HG02610 (cell line): Measurements from ENCODE around the gene GAS1.

Experiments
- ATAC-seq: cut with Tn5 transposase; IDR thresholded peaks from one replicate; pipeline ENCODE4 v1.9.1; 2021; ENCODE audit warnings: mild to moderate bottlenecking, moderate library complexity; ENCODE audit not compliant: unreplicated experiment

Gene GAS1

DNA sequence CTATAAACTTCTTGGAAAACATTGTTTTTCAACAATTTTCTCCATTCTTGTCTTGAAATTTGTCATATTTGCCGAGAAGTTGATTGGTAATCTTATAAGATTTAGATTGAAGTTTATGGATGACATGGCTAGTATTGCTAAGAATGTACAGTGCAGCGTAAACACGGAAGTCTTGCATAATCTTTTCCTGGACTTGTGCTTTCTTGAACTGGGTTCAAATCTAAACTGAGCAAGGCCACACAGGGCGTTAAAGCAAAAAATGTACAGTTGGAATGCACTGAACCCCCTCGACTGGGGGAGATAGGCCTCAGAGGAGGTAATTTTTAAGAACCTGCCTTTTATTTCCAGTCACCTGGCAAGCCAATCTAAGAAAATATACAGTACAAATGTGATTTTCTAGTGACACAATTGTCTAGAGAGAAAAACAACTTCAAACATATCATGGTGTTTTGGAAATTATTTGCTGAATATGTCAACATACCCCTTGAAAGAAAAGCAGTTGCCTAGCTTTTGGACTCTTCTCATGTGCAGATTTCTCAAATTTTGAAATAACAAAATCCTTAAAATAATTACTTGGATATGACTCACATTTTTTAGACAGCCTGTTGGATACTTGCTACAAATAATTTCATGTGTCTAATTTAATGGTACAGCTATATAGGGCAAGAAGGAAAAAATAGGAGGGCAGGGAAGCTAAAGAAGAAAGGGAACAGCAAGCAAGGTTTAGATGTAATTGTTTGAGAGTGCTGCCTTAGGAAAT is 18.5 kb upstream of the GAS1 start:
- ATAC-seq: no peak

DNA sequence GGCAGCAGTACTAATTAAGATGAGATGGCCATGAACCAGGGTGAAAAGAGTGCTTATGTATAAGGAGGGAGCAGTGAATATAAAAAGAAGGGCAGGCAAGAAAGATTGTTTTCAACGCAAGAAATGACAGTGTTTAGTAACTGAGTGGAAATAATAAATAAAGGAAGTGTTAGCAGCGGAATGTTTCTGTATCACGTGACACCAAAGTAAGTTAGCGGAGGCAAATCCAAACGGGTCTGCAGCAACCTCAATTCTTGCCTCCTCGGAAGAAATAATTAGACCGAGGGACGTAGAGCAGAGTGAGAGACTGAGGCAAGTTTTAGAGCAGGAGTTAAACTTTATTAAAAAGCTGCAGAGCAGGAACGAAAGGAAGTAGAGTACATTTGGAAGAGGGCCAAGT is 15.4 kb upstream of the GAS1 start:
- no peak for ATAC-seq

DNA sequence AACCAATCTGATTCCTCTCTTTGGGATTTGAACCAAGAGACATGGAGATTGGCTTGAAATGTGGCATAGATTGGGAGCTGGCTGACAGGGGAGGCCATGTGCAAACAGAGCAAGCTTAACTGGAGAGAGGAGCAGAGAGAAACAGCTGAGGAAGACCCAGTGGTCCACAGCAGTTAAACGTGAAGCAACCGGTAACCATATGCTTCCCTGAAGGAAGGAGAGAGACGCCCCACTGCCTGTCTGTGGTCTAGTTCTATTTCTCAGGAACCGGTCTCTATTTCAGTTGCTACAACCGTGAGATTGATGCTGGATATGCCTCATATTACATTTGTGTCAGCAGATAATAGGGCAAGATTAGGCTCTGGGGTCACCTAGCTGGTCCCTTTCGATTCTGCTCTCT is 13.6 kb upstream of the GAS1 start:
- ATAC-seq: no peak

DNA sequence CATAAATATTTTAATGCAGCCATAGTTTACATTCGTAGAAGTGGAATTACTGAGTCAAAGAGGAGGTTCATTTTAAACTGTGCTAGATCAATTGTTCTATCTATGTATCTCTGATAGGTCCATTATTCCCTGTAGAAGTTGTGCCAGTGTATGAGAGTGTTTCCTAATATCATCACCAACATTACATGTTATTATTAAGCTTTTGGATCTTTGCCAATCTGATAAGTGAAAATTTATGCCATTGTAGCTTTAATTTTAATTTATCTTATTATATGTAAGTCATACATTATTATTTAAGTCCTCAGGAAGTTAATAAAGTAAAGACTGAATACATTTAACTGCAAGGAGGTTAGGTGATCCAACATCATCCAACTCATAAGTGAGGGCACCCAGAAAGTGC is 10.9 kb upstream of the GAS1 start:
- ATAC-seq: no peak

DNA sequence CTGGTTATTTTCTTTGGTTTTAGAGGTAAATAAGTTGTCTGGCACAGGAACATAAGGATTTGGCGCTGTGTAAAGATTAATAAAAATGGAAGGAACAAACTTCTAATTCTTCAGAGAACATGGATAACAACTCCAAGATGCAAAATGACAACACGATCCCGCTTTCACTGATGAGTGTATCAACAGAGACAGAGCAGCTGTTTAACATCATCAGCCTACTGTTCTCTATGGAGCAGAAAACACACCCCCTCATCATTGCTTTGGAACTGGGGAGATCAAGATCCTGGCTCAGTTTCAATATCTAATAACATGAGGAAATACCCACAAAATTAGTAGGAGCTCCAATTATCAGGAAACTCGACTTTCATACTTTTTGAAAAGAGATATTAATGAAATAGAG is 8.3 kb upstream of the GAS1 start:
- no peak for ATAC-seq

DNA sequence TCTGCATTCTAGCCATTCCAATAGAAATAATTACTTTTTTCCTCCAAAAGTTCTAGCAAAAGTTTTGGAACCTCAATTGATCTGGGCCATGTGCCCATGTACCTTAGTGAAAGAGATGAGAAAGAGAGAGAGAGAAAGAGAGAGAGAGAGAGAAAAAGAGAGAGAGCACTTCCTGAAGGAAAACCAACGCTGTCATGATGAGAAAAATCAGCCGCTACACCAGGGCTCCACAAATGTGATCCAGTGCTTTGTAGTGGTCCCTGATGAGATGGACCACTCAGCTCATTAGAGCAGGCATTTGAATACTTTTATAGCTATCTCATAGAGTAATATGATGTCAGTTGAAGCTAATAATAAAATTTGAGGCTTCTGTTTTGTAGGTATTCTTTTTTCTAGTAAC is 7.7 kb upstream of the GAS1 start:
- ATAC-seq: no peak

DNA sequence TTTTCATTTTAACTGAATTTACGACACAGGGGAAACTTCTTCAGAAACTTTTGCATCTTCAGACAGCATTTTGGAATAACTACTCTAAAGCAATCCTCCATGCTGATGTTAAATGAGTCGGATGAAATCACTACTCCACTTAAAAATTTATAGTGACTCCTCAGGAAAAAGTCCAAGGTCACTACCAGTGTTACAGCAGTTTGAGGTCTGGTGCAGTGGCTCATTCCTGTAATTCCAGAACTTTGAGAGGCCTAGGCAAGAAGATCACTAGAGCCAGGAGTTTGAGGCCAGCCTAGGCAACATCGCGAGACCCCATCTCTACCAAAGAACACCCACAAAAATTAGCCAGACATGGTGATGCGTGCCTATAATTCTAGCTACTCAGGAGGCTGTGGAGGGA is 5.9 kb upstream of the GAS1 start:
- ATAC-seq: no peak

DNA sequence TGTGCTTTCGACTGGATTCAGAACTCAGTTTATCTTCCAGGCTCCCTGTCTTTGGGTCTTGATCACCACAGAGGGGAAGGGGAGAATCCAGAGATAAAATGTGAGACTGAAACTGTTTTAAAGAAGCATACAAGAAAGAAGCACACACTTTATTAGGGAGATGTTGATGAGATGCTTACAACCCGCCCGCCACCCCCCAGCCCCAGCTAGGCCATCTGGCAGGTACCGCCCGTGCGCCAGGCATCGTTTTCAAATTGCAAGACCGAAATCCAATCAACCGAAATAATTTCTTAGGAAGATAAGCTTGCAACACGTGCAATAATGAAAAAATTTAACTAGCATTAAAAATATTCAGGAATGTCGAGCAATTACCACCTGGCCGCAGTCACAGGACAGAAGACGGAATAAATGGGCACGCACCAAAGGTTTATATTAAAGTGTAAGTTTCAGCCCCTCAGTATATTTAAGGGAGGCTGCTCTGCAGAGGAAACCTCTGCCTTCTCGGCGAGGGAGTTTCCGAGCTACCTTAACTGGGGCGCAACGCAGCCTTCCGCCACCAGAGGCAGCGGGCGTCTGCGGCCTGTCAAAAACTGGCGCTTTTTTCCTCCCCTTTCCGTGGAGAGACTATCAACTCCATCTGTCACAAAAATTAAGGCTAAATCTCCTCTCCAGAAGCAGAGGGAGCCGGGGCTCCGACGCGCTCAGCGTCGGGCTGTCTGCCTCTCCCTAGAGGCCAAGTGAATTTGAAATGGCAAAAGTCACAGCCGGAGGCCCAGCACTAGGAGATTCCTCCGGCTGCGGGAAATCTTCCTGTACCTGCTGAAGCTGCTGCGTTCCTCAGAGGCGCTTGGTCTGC is 996 bp upstream of the GAS1 start:
- ATAC-seq: peak; percentile 82

DNA sequence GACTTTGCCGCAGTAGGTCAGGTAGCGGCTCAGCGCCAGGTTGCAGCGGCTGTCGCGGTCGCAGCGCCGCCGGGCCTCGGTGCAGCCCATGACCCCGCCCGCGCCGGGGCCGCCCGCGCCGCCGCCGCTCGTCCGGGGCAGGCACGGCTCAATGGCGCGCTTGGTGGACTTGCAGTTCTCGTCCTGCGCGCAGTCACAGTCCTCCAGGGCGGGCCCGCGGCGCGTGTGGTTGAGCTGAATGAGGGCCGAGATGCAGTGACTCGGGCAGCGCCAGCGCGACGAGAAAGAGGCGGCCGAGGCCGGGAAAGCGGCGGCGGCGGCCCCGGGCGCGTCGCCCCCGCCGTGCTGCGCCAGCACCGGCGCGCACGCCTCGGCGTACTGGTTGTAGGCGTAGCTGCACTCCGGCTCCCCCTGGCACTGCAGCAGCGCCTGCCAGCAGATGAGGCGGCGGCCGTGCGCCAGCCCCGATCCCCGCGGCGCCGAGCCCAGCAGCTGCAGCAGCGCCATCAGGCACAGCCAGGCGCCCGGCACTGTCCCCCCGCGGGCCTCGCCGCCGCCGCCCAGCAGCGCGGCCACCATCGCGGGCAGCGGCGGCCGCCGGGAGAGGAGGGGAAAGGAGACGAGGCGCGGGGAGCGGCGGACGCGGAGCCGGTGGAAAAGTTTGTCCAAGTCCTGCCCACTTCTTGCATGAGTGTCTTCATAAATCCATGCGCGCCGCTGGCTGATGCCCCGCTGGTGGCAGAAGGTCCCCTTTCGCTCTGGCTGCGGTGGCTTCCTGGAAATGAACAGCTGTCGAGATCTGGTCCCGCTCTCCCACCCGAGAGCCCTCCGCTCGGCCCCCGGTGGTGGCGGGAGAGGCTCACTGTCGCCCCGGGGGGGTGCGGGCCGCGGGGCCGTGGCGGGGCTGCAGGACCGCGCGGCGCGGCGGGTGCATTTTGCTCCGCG is 833 bp downstream of the GAS1 start:
- peak; percentile 32 for ATAC-seq

DNA sequence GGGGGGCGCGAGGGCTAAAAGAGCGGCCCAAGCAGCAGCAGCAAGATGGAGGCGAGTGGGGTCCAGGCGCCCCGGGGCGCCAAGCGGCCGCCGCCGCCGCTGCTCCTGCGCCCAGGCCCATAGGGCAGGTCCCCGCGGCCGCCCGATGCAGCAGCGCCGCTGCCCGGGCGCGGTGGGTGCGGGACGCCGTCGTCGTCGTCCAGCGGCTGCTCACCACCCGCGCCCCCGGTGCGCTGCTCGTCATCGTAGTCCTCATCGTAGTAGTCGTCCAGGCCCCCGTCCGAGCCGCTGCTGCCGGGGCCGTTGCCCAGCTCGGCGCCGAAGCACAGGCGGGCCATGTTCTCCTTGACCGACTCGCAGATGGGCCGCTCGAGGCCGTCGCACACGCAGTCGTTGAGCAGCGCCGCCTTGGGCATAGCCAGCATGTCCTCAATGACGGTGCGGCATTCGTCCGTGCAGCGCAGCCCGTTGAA is 1.5 kb downstream of the GAS1 start:
- ATAC-seq: peak; percentile 10

DNA sequence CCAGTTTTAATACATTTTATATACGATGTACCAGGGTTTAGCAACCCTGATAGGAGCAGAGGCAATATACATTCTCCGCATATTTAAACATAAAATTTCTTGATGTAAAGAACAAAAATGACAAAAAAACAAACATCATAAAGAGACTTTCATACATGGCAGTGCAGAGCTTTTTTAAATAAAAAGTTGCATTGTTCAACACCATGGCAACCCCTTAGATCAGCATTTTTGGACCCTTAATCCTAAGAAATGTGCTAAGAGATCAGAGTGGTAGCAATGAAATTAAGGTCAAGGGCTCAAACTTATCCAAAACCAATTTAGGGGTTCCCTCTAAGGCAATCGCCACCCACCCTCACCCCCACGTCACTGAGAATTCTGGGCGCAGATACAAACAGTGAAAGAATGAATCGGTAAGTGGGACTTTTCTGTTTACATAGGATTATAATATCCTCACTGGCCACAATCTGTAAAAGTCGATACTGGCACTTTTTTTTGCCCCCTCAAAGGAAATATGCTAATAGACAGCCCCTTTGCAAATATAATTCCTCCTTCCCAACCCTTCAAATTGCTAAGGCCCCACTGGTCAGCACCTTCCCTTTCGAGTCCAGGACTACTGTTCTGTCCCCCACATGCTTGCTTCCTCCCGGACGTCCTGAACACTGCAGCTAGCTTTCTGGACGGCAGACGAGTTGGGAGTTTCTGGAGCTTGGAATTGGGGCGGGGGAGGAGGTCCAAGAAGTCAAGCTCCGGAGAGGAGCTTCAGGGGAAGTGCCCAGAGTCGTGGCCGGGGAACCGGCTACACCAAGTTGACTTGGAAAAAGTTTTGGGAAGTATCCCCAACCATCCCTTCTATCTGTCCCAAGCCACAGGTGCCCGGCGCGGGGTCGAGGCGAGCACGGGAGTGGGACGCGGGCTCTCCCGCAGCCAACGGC is 2.2 kb downstream of the GAS1 start:
- no peak for ATAC-seq

DNA sequence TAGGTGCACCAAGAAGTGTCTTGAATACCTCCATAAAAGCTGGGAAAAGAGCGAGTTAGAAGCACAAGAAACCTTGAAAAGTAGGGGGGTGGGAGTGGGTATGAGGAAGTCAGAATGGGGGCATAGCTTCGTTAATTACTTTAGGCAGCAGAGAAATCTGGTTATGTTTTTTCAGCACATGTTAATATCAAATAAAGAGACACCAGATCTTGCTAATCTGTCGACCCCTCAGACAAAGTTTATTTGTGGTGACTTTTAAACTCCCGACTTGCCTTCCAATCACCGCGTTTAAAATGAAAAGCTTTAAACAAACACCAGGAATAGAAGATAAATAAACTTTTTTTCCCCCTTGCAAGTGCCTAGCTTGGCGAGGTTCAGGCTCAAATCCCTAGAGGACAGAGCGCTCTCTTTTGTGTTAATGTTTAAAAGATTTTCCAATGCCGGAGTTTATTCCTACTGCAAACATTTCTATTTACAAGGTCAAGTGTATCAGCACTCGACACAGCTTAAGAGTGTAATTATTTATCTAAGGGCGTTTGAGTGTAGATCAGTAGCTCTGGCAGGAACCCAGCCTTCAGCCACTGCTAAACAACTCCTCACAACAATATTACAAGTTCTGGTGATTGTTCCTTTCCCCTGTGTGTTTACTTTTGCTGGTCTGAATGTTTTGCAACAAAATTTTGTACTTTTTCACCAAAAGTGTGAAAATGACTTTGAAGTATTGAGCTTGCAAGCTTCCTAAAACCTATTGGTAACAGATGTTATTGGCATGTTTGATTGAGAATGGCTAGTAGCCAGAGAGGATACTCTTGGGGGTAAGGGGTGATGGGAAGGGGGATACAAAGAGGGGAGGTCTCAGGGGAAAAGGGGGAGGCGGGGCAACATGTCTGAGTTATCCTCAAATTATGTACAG is 3.8 kb downstream of the GAS1 start:
- ATAC-seq: no peak

DNA sequence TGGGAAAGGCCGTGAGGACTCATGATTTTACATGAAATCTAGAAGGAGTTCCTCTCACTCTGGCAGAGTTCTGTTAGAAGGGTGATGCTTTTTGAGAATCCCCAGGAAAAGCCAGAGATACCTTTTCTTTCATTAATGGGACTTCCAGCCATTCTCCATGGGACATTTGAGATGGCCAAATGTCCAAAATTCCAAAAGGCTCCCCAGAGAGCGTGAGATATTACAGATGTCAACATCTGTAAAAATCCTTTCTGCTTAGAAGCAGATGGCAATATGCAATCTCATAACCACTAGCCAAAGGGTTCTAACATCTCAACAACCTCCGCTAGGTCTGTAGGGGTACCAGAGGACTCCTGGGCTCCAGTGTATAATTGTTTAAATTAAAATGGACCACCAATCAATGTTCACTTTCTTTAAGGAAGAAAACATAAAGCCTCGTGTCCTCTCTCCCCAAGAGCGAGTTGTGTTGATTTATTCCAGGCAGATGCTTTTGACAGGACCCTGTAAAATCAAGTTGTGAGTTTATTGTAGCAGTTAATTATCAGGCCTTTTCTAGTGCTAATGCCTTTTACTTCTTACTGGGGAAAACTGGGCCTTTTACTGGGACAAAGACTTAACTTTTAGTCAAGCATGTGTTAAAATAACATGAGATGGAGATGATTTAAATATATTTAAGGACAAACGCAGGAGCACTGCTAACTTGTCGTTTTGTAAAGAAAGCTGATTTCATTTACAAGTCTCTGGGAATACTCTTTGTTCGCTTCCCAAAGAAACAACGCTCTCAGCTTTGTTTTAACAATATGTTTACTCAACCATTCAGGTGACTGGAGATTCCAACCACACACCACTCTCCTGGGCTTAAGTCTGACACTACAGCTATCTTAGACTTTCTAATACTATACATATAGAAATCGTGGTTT is 4.8 kb downstream of the GAS1 start:
- no peak for ATAC-seq

DNA sequence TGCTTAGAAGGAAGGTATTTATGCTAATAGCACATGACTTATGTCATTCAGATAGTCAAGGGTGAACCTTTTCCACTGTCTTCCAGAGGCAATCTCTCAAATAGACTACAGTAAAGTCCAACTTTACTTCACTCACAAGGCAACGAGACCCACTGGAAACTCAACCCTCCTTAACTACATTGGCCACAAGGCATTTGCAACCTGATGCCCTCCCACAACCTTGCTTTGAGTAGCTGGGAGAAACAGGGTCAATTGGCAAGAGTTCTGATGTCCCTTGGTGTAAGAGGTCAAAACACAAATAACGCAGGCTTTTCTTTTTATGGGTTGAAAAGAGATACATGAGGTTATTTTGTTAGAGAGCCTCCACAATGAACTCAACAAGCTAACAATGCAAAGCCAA is 6.1 kb downstream of the GAS1 start:
- no peak for ATAC-seq

DNA sequence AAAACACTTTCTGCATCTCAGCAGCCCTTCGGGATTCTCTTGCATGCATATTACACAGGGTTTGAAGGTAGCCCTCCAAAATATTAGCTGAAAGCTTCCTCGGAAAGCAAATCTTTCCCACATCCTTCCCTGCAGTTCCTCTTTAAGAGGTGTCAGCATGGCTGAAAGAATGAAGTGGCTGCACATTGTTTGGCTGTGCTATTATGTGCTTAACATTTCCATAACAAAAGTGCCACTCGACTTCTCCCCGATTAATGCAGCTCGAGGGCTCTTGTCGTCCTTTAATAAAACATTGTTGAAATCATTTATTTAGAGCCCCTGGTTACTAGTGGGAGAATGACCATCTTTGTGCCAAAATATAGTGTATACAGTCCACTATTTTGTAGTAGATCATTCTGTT is 6.5 kb downstream of the GAS1 start:
- no peak for ATAC-seq

DNA sequence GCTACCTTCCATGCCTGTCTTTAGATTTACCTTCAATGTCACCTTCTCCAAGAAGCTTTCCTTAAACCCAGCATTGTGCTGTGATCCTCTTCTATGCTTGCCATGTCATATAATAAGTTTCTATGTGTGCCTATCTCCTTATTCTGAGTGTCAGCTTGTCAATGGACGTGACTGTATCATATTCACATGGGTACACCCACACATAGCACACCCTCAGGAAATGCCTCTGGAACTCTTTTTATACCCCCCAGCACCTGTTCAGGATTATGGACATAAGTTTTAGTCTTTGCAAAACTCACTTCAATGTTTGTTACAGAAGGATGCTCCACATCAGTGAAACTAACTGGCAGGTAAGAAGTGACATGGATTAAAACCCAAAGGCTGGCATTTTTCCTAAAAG is 7.4 kb downstream of the GAS1 start:
- no peak for ATAC-seq

DNA sequence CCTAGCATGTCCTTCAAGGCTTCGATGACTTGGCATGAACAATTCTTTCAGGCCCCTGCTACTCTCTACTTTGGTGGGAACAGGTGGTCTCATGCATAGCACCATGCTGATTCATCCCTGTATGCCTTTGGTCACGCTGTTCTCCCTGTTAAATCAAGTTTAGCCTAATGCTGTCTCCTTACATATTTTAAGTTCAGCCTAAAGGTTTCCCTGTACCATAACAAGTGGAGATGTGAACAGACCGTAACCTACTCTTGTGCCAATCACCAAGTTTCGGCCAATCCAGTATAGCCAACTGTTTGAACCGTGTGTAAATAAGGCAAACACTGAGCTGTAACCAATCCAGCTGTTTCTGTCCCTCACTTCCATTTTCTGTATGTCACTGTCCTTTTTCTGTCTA is 8.0 kb downstream of the GAS1 start:
- ATAC-seq: no peak

DNA sequence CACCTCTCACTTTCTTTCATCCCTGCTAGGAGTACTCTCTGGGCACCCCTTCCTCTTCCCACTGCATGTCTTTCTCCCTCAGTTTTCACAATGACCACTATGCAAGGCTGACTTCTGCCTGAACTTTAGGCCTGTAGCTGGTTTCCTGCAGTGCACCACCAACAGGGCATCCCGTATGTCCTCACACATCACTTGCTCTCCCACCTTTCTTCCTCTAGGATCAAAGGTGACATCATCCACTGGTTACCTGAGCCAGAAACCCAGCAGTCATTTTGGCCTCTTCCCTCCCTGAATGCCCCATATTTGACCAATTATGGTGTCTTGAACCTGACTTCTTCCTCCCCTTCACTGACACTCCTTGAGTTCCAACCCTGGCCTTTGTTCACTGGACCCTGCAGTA is 8.5 kb downstream of the GAS1 start:
- ATAC-seq: no peak
